Measurements from ENCODE around the gene JUP.

Gene JUP

DNA sequence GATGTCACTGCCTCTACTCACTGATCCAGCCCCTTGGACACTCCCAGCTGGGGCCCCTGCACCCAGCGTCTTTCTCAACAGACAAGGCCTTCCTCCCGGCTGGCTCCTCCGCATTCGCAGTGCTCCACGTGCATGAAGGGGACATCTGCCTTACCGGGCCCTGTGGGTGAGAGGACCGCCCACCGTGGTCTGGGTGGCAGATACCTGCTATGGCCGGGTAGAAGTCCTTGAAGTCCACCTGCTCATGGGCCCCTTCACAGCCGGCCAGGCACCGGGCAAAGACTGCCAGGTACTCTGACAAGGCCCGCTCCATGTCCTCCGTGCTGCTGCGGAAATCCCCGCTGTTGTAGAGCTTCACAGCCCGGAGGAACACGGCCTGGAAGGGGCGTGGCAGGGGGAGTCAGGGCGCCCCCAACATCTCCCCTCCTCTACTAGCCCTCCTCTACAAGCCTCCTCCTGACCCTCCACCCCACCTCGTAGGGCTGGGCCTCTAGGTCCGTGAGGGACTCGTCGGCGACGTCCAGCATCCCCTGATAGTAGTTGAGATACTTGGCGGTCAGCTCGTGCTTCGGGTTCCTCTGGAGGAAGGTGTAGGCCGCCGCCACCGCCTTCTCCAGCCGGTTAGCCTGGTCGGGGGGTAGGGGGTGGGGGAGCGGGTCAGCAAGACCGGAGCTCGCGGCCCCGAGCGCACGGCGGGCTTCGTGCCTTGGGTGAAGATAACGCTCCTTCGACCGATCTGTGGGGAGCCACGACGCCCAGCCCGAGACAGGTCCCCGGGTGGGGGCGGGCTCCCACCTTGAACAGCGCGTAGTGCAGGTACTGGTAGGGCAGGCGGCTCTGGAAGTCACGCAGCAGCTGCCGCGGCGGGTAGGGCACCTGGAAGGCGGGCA lies 24.4 kb upstream of the JUP start:
- in situ Hi-C loops (cut with MboI; ENCODE audit: low sequenced_read_pairs): no loop called here

DNA sequence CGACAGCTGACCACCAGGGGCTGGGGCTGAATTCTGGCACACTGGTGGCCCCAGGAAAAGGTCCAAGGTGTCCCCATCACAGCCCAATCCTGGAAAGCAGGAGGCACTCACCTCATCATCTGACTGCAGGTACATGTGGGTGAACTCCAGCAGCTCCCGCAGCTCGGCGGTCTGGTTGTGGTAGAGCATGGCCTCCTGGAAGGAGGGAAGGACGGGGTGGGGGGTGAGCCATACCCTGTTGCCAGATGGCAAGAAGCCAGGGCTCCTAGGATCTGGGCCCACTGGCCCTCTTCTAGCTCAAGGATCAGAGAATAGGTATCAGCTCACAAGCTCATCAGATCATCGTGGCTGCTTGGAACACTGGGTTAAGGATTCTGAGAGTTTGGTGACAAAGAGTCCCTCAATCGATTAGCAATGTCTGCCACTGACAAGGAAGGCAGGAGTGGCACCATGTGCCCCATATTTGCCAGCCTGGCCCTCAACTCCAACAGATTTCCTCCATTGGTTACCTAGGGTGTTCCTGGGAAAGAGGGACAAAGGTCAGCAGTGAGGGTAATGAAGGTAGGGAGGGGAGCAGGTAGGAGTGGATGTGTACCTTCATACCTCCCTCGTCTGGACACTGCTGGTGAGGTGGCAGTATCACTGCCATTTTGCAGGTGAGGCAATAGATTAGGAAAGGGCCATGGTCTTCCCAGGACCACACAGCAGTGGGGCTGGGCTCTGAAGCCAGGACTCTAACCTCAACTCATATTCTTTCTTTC lies 20.4 kb upstream of the JUP start:
- in situ Hi-C loops (cut with MboI; ENCODE audit: low sequenced_read_pairs): no loop called here

DNA sequence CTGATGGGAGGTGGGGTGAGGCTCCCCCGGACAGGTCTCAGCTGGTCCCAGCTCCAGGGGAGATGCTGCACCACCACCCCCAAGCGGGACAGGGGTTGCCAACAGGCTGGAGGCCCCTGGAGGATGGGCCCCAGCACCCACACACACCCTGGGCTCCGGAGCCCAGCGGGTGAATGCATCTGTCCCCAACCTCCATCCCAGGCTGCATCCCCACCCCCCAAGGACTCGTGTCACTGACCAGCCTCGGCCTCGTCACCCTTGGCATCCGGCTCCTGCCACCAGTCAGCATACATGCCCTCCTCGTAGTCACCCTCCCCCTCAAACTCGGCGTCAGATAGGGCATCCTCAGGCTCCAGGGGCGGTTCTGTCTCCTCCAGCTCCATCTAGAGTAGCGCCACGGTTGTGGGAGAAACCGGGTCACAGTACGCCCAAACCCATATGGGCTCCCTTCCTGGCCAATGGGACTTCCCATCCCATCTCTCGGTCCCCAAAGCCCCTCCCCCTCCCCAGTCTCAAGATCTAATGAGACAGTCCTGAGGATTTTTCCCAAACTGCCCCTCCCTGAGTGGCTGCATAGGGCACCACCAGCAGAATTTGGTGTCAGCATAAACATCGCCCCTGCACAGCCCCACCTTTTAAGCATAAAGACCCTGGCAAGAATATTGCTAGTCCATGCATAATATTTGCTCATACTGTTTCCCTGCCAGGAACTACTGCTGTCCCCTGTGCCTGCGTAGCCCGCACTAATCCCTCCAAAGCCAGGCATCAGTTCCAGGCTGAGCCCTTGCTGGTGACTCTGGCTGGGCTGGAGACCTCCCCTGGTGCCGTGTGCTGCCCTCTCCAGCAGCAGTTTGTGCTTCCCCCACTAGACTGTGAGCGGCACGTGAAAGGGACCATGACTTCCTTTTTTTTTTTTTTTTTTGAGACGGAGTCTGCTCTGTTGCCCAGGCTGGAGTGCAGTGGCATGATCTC lies 16.8 kb upstream of the JUP start:
- in situ Hi-C loops (cut with MboI; ENCODE audit: low sequenced_read_pairs): no loop called here

DNA sequence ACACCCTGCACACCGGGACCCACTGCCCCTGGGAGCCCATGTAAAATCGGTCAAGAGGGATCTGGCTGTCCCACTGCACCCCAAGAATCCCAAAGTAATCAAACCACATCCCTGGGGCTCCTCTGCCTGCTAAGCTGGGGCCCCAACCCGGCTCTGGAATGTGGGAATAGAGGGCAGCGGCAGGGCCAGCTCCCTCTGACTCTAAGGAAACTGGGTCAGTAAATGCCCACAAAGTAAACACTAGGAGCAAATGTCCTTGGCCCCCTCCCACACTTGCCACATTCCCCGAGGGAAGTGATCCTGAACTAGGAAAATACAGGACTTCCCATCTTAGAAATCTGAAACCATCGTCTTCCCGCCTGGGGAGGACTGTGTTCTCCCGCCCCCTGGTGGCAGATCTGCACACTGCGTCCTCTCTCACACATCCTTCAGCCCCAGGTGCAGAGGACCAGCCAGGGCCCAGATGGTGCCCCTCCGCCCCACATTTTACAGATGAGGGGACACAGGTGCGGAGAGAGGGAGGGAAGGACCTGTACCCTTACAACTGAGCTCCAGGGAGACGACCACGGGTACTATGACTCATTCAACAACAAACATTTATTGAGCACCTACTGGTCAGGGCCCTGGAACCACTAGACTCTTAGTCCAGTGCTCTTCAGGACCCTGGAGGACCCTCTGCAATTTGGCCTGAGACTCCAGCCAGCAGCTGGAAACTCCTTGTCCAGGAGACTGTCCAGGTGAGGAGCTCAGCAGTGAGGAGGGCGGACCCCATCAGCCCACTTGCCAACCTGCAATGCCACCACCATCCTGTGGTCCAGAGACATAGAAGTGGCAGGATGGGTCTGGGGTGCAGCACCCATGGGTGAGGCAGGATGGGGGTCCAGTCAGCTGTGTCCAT lies 15.1 kb upstream of the JUP start:
- in situ Hi-C loops (cut with MboI; ENCODE audit: low sequenced_read_pairs): no loop called here

DNA sequence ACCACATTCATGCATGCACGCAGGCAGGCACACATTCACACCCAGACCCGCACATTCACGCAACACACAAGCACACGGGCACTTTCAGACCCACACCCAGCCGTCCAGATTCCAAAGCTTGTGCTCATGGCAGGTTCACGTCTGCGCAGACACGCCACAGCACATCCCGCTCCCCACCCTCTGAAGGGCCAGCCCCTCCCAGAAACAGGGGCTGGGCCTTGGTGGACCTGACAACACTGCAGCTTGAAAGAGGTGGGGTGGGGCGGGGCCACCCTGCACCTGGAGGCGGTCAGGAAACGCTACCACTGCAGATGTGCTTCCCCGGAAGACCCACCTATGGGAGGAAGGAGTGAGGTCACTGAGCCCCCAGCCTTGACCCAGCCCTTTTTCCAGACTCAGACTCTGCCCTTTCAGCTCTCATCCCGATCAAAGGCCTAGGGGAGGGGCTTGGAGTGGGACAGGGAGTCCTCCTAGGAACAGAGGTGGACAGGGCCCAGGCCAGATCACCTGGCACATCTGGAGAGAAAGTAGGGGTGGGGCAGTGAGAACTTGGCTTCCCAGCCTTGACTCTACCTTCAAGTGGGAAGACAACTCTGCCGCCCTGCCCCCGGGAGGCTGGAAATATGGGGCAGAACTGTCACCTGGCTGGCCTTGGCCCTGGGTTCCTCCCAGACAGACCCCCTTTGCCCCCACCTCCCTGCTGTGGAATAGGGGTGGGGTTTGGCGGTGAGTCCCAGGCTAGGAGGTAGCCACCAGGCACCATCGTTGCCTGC lies 14.3 kb upstream of the JUP start:
- in situ Hi-C loops (cut with MboI; ENCODE audit: low sequenced_read_pairs): no loop called here

DNA sequence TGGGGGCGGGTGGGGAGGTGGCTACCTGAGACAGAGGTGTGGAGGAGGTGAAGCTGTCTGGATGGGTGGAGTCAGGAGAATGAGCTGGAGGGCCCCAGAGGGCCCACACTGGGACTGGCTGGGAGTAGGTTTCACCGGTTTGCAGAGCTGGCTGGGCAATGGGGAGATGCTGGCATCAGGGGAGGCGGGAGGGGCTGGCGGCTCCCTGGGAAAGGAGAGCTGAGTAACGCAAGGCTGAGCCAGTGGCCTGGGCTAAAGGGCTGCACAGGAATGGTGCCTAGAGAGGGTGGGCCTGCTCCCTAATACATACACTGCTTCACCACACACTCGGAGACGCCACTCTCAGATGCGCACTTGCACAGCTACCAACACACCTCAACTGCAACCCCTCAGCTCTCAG lies 12.9 kb upstream of the JUP start:
- in situ Hi-C loops (cut with MboI; ENCODE audit: low sequenced_read_pairs): no loop called here

DNA sequence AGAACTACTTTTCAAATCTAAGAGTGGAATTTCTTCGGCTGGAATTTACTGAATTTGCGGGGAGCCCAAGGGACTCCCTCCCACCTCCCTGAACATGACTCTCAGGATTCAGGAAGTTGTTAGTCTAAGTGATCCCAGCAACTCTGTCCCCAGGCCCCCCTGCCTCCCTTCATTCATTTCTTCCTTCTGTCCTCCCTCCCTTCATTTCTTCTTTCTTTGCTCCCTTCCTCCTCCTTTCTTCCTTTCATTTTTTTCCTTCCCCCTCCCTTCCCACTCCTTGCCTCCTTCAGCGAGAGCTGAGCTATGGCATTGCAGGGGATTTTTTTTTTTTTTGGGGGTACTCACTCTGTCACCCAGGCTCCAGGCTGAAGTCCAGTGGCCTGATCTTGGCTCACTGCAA lies 10.9 kb upstream of the JUP start:
- in situ Hi-C loops (cut with MboI; ENCODE audit: low sequenced_read_pairs): no loop called here

DNA sequence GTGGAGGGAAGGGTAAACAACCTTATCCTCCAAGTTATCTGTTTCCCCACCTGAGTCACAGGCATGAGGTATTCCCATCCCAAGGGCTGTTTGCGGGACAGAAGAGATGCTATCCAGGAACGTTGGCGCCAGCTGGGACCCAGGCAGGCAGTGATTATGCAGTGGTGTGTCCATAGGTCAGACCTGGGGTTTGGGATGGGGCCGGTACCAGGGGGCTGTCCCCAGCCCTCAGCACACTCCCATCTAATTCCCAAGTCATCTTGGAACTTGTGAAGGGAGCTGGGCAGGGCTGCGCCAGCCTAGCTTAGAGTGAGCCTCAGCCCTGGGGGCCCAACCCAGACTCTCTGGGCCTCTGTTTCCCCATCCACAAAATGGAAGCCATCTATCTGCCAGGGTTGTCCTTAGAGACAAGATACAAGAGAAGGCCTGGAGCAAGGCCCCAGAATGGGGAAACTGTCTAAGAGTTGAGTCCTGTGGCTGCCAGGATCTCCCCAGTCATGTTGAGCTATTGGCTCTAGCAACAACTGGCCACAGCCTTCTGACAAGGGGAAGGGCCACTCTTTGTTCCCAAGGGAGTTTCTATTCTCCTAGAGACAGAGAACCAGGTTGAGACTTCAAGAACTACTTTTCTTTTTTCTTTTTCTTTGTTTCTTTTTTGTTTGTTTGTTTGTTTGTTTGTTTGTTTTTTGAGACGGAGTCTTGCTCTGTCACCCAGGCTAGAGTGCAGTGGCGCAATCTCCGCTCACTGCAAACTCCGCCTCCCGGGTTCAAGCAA lies 9.8 kb upstream of the JUP start:
- in situ Hi-C loops (cut with MboI; ENCODE audit: low sequenced_read_pairs): no loop called here

DNA sequence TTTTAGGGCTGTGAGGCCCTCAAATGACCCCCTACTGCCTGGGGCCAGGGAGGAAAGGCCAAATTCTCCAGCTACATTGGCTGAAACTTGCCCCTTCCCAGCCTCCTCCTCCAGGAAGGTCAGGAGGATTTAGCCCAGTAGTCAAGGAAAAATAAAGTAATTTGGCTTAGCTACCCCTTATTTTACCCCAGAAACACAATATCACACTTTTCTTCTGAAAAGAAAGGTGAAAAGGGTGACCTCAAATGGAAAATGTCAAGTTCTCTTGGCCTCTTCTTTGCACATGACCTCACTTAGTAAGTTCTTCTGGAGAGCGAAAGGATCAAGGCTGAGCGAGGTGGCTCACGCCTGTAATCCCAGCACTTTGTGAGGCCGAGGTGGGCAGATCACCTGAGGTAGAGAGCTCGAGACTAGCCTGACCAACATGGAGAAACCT lies 8.0 kb upstream of the JUP start:
- in situ Hi-C loops (cut with MboI; ENCODE audit: low sequenced_read_pairs): no loop called here

DNA sequence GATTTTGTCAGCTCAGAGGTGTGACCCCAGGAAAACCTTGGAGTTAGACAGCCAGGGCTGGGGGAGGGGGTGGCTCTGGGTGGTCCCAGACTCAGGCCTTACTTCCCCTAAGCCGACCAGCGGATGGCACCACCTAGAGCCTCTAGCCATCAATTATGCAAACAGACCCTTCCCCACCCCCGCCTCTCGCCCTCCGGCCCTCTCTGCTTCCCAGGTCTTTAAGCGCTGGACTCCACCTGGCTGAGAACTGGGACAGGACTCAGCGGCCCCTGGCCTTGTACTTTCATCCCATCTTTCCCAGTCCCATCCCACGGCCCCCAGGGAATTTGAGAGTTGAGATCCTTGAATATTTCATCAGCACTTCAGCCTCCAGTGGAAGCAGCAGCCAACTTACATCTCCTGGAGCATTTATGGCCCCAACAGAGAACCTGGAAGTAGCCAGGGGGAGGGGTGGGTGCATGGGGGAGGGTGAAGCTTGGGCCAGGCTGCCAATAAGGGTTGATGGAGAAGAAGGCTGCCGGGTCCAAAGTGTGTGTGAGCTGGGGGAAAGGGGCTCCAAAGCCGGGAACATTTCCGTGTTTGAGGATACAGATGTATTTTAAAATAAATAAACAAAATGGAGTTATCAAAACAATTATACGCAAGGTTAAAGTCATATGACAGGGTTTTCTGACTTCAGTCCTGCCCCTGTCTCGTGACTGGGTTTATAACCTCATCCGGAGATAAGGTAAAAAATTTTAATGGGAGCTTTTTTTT lies 7.5 kb upstream of the JUP start:
- in situ Hi-C loops (cut with MboI; ENCODE audit: low sequenced_read_pairs): no loop called here

DNA sequence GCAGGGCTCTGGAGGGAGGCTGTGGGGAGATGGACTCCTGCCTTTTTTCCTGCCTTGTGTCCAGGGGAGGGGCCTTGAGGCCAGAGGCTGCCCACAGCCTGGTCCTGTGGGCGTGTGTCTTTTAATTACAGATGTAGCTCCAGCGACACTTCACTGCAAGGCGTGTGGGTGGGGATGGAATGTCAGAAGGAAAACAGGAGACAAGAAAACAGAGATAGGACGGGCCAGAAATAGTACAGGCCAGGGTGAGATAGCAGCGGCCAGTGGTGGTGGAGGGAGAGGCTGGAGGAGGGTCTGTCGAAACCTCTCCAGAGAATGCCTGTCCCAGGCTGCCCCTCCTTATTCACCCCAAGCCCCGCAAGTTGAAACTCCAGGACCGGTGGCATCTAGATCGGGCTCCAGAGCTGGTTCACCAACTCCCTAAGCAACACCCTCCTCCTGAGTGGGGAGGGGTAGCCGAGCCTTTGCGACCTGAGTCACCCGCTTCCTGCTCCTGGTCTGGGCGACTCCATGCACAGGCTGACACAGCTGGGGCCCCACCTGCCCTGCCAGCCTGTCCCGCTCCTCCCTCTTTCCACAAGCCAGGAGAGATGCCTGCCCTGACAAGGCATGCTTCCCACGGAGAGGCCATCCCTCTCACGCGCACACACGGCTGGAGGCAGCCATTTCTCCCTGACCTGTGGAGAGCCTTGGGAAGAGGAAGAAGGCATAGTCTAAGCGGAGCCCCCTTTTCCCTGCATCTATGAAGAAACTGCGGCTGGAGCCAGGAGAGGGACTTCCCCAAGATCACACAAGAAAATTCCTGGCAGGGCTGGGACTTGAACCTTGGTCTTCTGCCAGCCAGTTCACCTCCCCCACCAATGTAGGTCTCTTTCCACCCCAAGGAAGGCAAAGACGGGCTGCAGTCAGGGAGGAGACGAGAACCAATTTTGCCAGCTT lies 6.6 kb upstream of the JUP start:
- in situ Hi-C loops (cut with MboI; ENCODE audit: low sequenced_read_pairs): no loop called here

DNA sequence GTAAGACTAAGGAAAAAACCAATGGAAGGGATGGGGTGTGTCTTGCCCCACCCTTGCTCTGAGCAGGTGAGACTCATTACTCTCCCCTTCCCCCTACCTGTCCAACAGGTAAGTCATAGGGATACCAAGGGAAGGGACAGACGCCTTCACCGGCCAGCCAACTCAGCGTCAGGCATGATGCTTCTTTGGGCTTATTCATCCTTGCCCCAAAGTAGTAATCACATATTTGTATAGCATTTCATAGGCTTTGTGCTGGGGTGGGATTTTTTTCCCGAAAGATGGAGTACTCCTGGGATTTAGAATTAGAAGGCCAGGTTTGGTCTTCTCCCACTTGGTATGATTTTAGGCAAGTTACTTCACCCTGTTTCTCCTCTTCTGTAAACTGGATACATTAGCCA lies 509 bp upstream of the JUP start:
- in situ Hi-C loops (cut with MboI; ENCODE audit: low sequenced_read_pairs): no loop called here

DNA sequence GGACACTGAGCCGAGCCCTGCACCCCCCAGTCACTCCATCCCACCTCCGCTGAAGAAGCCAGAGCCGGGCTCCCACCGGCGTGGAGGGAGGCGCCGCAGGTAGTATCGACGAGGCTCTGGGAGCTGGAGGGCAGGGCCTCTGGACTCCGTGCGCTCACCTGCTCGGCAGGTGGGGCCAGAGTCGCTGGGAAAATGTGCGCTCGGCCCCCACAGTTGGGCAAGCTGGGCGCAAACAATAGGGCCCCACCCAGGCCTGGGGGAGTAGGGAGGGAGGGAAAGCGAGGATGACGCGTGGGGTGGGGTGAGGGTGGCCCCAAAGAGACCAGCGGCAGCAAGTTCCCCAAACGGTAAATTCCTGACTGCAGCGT lies 668 bp downstream of the JUP start:
- in situ Hi-C loops (cut with MboI; ENCODE audit: low sequenced_read_pairs): no loop called here

DNA sequence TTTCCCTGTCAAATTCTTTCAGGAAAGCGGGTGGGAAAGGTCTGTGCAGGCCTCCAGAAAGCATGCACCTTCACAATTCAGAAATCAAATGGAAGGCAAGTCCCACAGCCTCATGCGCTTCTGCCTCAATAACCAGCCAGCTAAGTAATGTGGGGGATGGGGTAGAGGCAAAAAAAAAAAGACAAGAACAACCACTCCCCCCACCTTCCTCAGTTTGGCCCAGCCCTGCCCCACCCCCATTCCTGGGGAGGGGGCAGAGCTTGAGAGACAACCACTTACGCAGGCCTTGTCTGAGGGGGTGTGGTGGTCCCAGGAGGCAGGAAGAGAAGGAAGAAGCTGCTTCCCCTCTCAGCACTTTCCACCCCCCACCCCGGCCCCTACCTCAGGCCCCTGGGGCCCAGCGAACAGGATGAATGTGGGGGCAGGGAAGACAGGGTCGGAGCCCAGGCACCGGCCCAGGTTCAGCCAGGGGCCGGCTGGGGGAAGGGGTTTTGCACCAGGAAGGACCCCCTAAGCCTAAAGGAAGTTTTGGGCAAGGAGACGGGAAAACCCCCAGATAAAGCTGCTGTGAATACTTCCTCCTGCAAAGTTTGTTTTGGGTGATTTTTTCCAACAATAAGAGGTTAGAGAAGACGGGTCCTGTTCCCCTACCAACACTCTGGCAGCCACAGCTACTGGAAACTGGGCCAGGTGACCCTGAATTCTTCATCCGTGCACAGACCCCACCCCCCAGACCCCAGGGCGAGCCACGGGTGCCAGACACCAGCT lies 1.2 kb downstream of the JUP start:
- in situ Hi-C loops (cut with MboI; ENCODE audit: low sequenced_read_pairs): no loop called here

DNA sequence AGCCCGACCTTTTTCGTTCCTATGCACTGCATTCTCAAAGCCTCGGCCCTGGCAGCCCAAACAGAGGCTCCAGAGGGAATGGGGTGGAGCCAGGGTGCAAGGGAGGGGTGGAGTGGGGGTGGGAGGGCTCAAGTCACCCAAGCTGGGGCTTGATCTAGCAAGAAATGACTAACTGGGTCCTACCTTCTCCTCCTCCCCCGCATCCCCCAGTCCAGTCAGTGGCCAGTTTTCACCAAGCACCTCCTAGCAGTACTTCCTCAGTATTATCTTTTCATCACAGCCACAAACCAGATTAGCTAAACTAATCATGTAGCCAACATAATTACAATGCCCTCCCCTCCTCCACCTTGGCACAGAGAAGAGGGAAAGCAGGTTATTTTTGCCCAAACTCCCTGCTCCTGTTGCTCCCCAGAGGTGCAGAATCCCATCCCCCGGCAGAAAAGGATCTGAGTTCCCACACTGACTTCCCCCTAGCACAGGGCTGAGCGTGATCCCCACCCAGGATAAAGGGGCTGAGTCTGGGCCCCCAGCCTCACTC lies 2.2 kb downstream of the JUP start:
- in situ Hi-C loops (cut with MboI; ENCODE audit: low sequenced_read_pairs): no loop called here

DNA sequence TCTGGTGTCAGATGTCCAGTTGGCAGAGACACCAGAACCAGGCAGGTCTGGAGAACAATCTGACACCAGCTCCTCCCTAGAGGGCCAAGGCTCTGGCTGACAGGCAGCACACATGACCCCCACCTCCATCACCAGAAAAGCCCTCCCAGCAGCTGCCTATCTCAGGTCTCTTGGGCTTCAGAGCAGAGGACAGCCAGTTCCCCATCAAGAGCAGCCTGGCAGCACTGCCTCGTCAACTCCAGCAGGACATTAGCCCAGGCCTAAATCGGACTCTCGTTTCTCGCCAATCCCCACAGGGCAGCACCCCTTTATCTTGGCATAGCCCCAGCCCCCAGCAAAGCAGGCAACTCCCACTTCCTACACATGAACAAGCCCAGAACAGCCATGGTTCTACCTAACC lies 4.4 kb downstream of the JUP start:
- in situ Hi-C loops (cut with MboI; ENCODE audit: low sequenced_read_pairs): no loop called here
